ENCODE measurements around the gene IFNGR2. TPM values are rescaled to one million over a fixed set of nuclear protein-coding genes. Genes with fewer than 3 reads are reported as not detected.

Gene IFNGR2
- total and polyA plus RNA-seq, 2 of the 4 experiments (the other 2 are of a cell fraction) = 66.0 to 73.8 TPM

DNA sequence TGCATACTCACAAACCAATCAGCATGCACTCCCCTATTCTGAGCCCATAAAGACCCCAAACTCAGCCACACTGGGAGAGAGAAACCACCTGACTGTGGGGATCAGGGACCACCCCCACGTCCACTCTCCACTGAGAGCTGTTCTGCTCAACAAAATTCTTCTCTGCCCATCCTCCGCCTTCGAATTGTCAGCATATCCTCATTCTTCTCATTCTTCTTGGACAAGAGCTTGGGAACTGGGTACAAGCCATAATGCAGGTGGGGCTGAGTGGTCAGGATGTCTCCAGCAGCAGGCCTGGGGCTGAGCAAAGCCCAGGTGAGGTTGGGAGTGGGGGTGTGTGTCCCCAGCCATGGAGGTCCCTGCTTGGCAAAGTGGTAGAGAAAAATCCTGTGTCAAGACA is 34.6 kb upstream of the IFNGR2 start:
- H3K56ac ChIP-seq (ENCODE audit: extremely low read depth, insufficient read depth, low read length) = no peak overlapping the region
- H3K18ac ChIP-seq (ENCODE audit: low read depth, low read length) = no peak overlapping the region
- no peak overlapping the region for H2AFZ ChIP-seq (replicated peaks; ENCODE audit: low read length, poor library complexity)
- H3K4me1 ChIP-seq (ENCODE audit: control insufficient read depth, insufficient read depth, low read length) = 0 out of 2 replicates have a peak, but pooled peaks cover 2% of the 10 kb centered on the region
- no peak overlapping the region for H3K27ac ChIP-seq (ENCODE audit: insufficient read depth, low read length)
- H3K9ac ChIP-seq (ENCODE audit: low read depth, low read length) = no peak overlapping the region
- no peak overlapping the region for H2AK5ac ChIP-seq (ENCODE audit: low read depth, low read length)
- H3K9me3 ChIP-seq (ENCODE audit: control insufficient read depth, insufficient read depth, low read length) = peaks cover 28% of the 10 kb centered on the region
- DNase-seq (no peak), ATAC-seq (ENCODE audit: low read depth) (no peak)
- no peaks in the 10 kb centered on the region for H3K9me1 ChIP-seq (ENCODE audit: insufficient read depth, low read length)
- H3K36me3 ChIP-seq (ENCODE audit: control insufficient read depth, insufficient read depth, low read length) = no peaks in the 10 kb centered on the region
- in situ Hi-C loops (cut with MboI; ENCODE audit: low sequenced_read_pairs) = no loop called here
- TF ChIP-seq RAD21 (IDR thresholded peaks at IDR 0.05; ENCODE audit: low read length) = no peak
- dilution Hi-C loops (cut with HindIII; ENCODE audit: low sequenced_read_pairs, unreplicated experiment) = no loop called here
- H2BK20ac ChIP-seq (ENCODE audit: low read depth, low read length) = no peak overlapping the region
- intact Hi-C loops (cut with micrococcal nuclease) = no loop called here
- H3K27me3 ChIP-seq (ENCODE audit: control insufficient read depth, insufficient read depth, low read length) = no peaks in the 10 kb centered on the region; the same call in 1 of the 2 replicates
- H4K20me1 ChIP-seq (ENCODE audit: insufficient read depth, low read length) = no peaks in the 10 kb centered on the region
- no peak overlapping the region for H3K4ac ChIP-seq (ENCODE audit: low read depth, low read length)
- H3K14ac ChIP-seq (replicated peaks; ENCODE audit: low read depth, low read length) = no peak overlapping the region
- no peak overlapping the region for H4K5ac ChIP-seq (ENCODE audit: low read depth, low read length)
- no peak overlapping the region for H3K4me2 ChIP-seq (ENCODE audit: low read depth, low read length)
- no peak overlapping the region for H2BK5ac ChIP-seq (ENCODE audit: low read depth, low read length, poor library complexity, severe bottlenecking)
- no peak overlapping the region for H3K23ac ChIP-seq (ENCODE audit: low read depth, low read length)
- H3K79me1 ChIP-seq (ENCODE audit: low read depth in 1 of 2, low read length in 2 of 2) = no peaks in the 10 kb centered on the region
- no peak overlapping the region for H4K8ac ChIP-seq (ENCODE audit: low read depth in 2 of 2, low read length in 2 of 2)
- no peak overlapping the region for H2BK15ac ChIP-seq (ENCODE audit: low read depth, low read length)
- BruUV-seq (replicated peaks) = no TSS peak
- H4K91ac ChIP-seq (ENCODE audit: insufficient read depth, low read depth, low read length) = no peak overlapping the region
- H2BK120ac ChIP-seq (ENCODE audit: low read depth, low read length) = no peak overlapping the region
- ChIA-PET POLR2A (ENCODE audit: unreplicated experiment) (no interaction called here), CTCF (no interaction called here)
- WGBS, 2 experiments (ENCODE audit: extremely low coverage in 2 of 2, insufficient read length in 1 of 2) = no CpG with 5 or more reads among the region's 3 CpGs
- no peak overlapping the region for H2AK9ac ChIP-seq (replicated peaks; ENCODE audit: low read depth, low read length, poor library complexity)
- no peak overlapping the region for H3K4me3 ChIP-seq (ENCODE audit: insufficient read depth, low read depth, low read length)
